Measurements from ENCODE around the gene PMF1.
A peak's percentile ranks its signal among the peaks of the same experiment; 100 is the strongest.
"Not testable (repeated sequence)": the region's sequence is repeated elsewhere in the genome, so short reads cannot be mapped to it uniquely, and the experiment has no call there.

PMF1 gene, protein sequence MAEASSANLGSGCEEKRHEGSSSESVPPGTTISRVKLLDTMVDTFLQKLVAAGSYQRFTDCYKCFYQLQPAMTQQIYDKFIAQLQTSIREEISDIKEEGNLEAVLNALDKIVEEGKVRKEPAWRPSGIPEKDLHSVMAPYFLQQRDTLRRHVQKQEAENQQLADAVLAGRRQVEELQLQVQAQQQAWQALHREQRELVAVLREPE

DNA sequence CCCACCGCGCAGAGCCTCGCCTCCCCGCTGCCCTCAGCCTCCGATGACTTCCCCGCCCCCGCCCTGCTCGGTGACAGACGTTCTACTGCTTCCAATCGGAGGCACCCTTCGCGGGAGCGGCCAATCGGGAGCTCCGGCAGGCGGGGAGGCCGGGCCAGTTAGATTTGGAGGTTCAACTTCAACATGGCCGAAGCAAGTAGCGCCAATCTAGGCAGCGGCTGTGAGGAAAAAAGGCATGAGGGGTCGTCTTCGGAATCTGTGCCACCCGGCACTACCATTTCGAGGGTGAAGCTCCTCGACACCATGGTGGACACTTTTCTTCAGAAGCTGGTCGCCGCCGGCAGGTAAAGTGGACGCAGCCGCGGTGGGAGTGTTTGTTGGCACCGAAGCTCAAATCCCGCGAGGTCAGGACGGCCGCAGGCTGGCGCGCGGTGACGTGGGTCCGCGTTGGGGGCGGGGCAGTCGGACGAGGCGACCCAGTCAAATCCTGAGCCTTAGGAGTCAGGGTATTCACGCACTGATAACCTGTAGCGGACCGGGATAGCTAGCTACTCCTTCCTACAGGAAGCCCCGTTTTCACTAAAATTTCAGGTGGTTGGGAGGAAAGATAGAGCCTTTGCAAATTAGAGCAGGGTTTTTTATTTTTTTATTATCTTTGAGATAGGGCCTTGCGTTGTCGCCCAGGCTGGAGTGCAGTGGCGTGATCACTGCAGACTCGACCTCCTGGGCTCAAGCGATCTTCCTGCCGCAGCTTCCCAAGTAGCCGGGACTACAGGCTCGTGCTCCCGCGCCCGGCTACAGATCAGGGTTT, at the start of gene PMF1:
TSS of gene PMF1 (plus strand) at position 175 of the 811 bp plus-strand sequence. CDS start at position 184, 9 bp downstream.
- DNase-seq (ENCODE audit: low read depth in 1 of 2, low spot score in 1 of 2): peak; percentile 98 to 100
- in situ Hi-C loops (cut with HindIII; ENCODE audit: low pct_unique_long_range_greater_than_20kb, low sequenced_read_pairs): no loop called here
- TF ChIP-seq JUND (IDR thresholded peaks at IDR 0.05; ENCODE audit: low read depth): no peak

DNA sequence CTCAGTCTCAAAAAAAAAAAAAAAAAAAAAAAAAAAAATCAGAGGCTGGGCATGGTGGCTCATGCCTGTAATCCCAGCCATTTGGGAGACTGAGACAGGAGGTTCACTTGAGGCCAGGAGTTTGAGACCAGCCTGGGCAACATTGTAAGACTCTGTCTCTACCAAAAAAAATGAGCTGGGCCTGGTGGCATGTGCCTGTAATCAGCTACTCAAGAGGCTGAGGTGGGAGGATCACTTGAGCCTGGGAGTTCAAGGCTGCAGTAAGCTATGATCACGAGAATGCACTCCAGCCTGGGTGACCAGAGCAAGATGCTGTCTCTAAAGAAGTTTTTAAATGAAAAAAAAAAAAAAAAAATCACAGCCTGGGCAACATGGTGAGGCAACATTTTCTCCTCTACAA, 49.1 kb upstream of the PMF1 start:
- no peak for TF ChIP-seq JUND (IDR thresholded peaks at IDR 0.05; ENCODE audit: low read depth)
- in situ Hi-C loops (cut with HindIII; ENCODE audit: low pct_unique_long_range_greater_than_20kb, low sequenced_read_pairs): no loop called here
- DNase-seq (ENCODE audit: low read depth in 1 of 2, low spot score in 1 of 2): no peak

DNA sequence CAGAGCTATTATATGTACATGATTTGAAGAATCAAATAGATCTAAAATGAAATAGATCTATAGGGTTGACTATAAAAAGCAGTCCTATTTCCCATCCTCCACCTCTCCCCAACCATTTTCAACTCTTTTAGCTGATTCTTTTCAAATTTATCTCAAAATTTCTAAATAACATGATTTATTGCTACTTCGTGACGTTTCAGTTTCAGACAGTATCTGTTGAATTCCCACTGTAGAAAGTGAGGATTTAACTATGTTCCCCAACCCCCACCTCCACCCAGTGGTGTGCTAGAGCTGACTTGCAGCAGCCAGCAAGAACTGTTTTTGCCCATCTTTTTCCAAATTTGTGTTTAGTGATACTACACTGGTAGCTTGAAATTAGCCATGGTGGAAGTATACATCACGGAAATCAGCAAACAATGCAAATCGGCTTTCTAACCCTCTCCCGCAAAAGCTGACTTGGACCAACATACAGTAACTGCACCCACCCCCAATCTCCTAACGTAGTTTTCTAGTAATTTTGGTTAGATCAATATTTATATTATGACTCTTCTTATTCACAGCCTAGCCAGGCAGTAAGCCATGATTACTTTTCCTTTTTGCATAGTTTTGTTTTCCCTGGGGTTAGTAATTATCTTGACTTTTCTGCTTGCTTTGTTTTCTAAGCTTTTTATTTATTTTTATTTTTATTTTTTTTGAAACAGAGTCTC, 48.5 kb upstream of the PMF1 start:
- in situ Hi-C loops (cut with HindIII; ENCODE audit: low pct_unique_long_range_greater_than_20kb, low sequenced_read_pairs): no loop called here
- DNase-seq (ENCODE audit: low read depth in 1 of 2, low spot score in 1 of 2): no peak
- TF ChIP-seq JUND (IDR thresholded peaks at IDR 0.05; ENCODE audit: low read depth): no peak

- no peak for DNase-seq (ENCODE audit: low read depth in 1 of 2, low spot score in 1 of 2)
- TF ChIP-seq JUND (IDR thresholded peaks at IDR 0.05; ENCODE audit: low read depth): no peak
- in situ Hi-C loops (cut with HindIII; ENCODE audit: low pct_unique_long_range_greater_than_20kb, low sequenced_read_pairs): no loop called here
These were observed 47.7 kb upstream of the PMF1 start for GRCh38 chr1:156165083-156165482.

GRCh38 chr1:156167536-156167935, 45.3 kb upstream of the PMF1 start:
- no peak for TF ChIP-seq JUND (IDR thresholded peaks at IDR 0.05; ENCODE audit: low read depth)
- no peak for DNase-seq (ENCODE audit: low read depth in 1 of 2, low spot score in 1 of 2)
- in situ Hi-C loops (cut with HindIII; ENCODE audit: low pct_unique_long_range_greater_than_20kb, low sequenced_read_pairs): no loop called here

DNA sequence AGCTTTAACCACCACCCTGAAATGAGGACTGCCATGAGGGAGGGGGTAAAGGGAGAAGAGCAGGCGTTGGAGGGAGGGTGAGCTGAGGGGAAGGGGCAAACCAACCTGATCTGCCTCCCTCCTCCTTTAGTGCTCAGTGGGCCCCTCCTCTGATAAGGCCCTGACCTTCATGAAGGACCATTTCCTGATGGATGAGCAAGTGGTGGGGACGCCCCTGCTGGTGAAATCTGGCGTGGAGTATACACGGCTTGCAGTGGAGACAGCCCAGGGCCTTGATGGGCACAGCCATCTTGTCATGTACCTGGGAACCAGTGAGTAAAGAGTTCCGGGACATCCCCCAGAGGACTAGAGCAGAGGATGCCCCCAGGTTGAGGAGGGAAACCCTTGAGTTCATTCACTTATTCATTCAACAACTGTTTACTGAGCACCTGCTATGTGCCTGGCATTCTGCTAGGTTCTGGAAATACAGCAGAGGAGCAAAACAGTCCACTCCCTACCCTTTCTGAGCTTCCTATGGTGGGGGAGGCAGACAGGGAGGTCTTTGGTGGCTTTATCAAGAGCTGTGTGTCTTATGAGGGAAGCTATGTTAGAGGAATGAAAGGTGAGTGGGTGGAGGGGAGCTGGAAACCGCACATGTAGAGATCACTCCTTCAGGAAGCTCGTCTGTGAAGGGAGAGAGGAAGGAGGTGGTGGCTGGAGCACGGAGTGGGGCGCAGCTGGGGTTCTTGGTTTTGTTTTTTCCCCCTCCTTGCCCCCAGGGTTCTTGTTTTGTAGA, 39.9 kb upstream of the PMF1 start:
- no peak for DNase-seq (ENCODE audit: low read depth in 1 of 2, low spot score in 1 of 2)
- no peak for TF ChIP-seq JUND (IDR thresholded peaks at IDR 0.05; ENCODE audit: low read depth)
- in situ Hi-C loops (cut with HindIII; ENCODE audit: low pct_unique_long_range_greater_than_20kb, low sequenced_read_pairs): no loop called here

DNA sequence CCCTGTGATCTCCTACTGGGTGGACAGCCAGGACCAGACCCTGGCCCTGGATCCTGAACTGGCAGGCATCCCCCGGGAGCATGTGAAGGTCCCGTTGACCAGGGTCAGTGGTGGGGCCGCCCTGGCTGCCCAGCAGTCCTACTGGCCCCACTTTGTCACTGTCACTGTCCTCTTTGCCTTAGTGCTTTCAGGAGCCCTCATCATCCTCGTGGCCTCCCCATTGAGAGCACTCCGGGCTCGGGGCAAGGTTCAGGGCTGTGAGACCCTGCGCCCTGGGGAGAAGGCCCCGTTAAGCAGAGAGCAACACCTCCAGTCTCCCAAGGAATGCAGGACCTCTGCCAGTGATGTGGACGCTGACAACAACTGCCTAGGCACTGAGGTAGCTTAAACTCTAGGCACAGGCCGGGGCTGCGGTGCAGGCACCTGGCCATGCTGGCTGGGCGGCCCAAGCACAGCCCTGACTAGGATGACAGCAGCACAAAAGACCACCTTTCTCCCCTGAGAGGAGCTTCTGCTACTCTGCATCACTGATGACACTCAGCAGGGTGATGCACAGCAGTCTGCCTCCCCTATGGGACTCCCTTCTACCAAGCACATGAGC, 36.1 kb upstream of the PMF1 start:
- DNase-seq (ENCODE audit: low read depth in 1 of 2, low spot score in 1 of 2): no peak
- in situ Hi-C loops (cut with HindIII; ENCODE audit: low pct_unique_long_range_greater_than_20kb, low sequenced_read_pairs): no loop called here
- TF ChIP-seq JUND (IDR thresholded peaks at IDR 0.05; ENCODE audit: low read depth): no peak

GRCh38 chr1:156177919-156178654, 34.7 kb upstream of the PMF1 start:
- in situ Hi-C loops (cut with HindIII; ENCODE audit: low pct_unique_long_range_greater_than_20kb, low sequenced_read_pairs): no loop called here
- TF ChIP-seq JUND (IDR thresholded peaks at IDR 0.05; ENCODE audit: low read depth): no peak
- no peak for DNase-seq (ENCODE audit: low read depth in 1 of 2, low spot score in 1 of 2)

DNA sequence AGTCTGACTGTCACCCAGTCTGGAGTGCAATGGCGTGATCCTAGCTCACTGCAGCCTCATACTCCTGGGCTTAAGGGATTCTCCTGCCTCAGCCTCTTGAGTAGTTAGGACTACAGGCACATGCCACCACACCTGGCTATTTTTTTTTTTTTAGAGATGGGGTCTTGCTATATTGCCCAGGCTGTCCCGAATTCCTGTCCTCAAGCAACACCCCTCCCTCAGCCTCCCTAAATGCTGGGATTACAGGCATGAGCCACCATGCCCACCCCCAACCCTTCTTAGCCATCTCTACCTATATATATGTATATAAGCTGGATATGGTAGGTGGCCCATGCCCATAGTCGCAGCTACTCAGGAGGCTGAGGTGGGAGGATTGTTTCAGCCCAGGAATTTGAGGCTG, 32.3 kb upstream of the PMF1 start:
- DNase-seq (ENCODE audit: low read depth in 1 of 2, low spot score in 1 of 2): no peak
- in situ Hi-C loops (cut with HindIII; ENCODE audit: low pct_unique_long_range_greater_than_20kb, low sequenced_read_pairs): no loop called here
- no peak for TF ChIP-seq JUND (IDR thresholded peaks at IDR 0.05; ENCODE audit: low read depth)

DNA sequence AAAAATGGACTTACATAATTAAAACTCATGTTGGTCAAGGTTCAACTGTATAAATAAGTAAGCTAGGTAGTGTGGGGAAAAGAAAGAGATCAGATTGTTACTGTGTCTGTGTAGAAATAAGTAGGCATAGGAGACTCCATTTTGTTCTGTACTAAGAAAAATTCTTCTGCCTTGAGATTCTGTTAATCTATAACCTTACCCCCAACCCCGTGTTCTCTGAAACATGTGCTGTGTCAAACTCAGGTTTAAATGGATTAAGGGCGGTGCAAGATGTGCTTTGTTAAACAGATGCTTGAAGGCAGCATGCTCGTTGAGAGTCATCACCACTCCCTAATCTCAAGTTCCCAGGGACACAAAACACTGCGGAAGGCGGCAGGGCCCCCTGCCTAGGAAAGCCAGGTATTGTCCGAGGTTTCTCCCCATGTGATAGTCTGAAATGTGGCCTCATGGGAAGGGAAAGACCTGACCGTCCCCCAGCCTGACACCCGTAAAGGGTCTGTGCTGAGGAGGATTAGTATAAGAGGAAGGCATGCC, 31.3 kb upstream of the PMF1 start:
- in situ Hi-C loops (cut with HindIII; ENCODE audit: low pct_unique_long_range_greater_than_20kb, low sequenced_read_pairs); DNase-seq (ENCODE audit: low read depth in 1 of 2, low spot score in 1 of 2): not testable (repeated sequence)

DNA sequence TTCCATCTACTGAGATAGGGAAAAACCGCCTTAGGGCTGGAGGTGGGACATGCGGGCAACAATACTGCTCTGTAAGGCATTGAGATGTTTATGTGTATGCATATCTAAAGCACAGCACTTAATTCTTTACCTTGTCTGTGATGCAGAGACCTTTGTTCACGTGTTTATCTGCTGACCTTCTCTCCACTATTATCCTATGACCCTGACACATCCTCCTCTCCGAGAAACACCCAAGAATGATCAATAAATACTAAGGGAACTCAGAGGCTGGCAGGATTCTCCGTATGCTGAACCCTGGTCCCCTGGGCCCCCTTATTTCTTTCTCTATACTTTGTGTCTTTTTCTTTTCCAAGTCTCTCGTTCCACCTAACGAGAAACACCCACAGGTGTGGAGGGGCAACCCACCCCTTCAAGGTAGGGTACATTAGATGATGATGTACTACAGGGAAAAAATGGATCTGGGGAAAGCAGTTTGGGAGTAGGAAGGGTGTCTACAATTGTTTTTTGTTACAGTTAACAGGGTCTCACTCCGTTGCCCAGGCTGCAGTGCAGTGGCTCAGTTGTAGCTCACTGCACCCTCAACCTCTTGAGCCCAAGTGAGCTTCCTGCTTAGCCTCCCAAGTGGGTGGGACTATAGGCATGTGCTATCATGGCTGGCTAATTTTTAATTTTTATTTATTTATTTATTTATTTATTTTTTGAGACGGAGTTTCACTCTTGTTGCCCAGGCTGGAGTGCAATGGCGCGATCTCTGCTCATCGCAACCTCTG, 30.6 kb upstream of the PMF1 start:
- in situ Hi-C loops (cut with HindIII; ENCODE audit: low pct_unique_long_range_greater_than_20kb, low sequenced_read_pairs); DNase-seq (ENCODE audit: low read depth in 1 of 2, low spot score in 1 of 2): not testable (repeated sequence)

GRCh38 chr1:156186347-156187177, 26.2 kb upstream of the PMF1 start:
- in situ Hi-C loops (cut with HindIII; ENCODE audit: low pct_unique_long_range_greater_than_20kb, low sequenced_read_pairs); DNase-seq (ENCODE audit: low read depth in 1 of 2, low spot score in 1 of 2): not testable (repeated sequence)

- DNase-seq (ENCODE audit: low read depth in 1 of 2, low spot score in 1 of 2); in situ Hi-C loops (cut with HindIII; ENCODE audit: low pct_unique_long_range_greater_than_20kb, low sequenced_read_pairs): not testable (repeated sequence)
These were observed 22.5 kb upstream of the PMF1 start for GRCh38 chr1:156190265-156190664.

Measured in T47D (cell line).